ENCODE results near the gene TNIK. TPM values are rescaled to one million over a fixed set of nuclear protein-coding genes. Genes with fewer than 3 reads are reported as not detected.

The TNIK gene
- polyA plus RNA-seq, 1 of the 3 experiments (the other 2 are of a cell fraction) = 19.4 TPM

DNA sequence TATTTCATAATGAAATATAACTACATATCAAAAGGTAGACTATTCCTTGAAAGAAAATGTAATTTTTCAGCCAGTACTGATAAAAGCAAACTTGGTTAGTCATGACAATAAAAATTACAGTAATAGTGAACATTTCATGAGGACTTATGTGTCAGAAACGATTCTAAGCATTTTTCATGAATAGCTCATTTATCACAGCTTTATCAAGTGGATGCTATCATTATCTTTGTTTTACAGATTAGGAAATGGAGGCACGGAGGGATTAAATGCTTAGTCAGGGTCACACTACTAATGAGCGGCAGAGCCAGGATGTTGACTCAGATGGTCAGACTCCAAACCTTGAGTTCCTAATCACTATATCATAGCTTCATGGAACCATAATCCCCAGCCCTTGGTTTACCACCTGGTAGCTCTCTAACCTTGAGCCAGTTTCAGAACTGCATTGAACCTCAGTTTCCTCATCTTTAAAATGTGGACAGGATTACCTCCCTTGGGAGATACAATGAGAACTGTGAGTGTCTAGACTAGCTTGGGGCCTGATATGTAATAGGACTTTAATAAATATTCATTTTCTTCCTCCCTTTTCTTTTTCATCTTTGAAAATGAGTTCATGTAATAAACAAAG is 85.4 kb downstream of the TNIK start (continued):
- TF ChIP-seq NFIC (IDR thresholded peaks at IDR 0.05; ENCODE audit: borderline replicate concordance) (peak; percentile 65), TAF1 (IDR thresholded peaks at IDR 0.05; ENCODE audit: borderline replicate concordance, low read depth, low read length) (no peak), RCOR1 (IDR thresholded peaks at IDR 0.05; ENCODE audit: low read length) (no peak), MEF2A (IDR thresholded peaks at IDR 0.05; ENCODE audit: borderline replicate concordance, low read depth) (no peak), MXI1 (IDR thresholded peaks at IDR 0.05; ENCODE audit: low read depth, low read length) (no peak), RFX5 (IDR thresholded peaks at IDR 0.05; ENCODE audit: low read length) (no peak), EZH2phosphoT487 (IDR thresholded peaks at IDR 0.05; ENCODE audit: borderline replicate concordance, low read depth) (no peak), FOXM1 (IDR thresholded peaks at IDR 0.05; ENCODE audit: low read depth) (no peak; the same call in 1 of the 2 replicates), CHD2 (IDR thresholded peaks at IDR 0.05; ENCODE audit: low read length, partially characterized antibody) (no peak), ELF1 (IDR thresholded peaks at IDR 0.05) (no peak)
- TF ChIP-seq, protein P1, sequence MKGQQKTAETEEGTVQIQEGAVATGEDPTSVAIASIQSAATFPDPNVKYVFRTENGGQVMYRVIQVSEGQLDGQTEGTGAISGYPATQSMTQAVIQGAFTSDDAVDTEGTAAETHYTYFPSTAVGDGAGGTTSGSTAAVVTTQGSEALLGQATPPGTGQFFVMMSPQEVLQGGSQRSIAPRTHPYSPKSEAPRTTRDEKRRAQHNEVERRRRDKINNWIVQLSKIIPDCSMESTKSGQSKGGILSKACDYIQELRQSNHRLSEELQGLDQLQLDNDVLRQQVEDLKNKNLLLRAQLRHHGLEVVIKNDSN (IDR thresholded peaks at IDR 0.05; ENCODE audit: borderline replicate concordance, low read depth) = no peak

DNA sequence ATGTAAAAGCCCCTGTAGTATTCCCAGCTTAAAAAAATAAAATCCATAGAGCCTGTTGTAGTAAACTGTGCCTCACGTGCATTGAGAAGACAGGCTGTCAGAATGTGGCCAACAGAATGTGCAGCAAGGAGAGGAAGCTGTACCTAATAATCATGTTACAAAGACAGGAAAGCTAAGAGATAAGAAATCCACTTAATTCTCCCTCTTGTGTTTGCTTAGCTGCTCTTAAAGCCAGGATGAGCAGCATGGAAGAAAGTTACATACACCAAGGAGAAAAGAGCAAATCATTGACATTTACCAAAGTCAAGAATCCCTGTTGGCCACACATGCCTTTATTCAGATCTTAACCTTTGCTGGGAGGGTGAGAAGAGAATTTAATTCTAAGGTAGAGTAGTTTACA is 85.9 kb downstream of the TNIK start:
- Histone ChIP-seq H2AFZ (ENCODE audit: low read depth) (no peak overlapping the region), H3K9me2 (no peaks in the 10 kb centered on the region), H3K79me2 (ENCODE audit: insufficient read depth) (peaks cover 70% of the 10 kb centered on the region), H3K4me3 (ENCODE audit: low read depth in 2 of 2, low read length in 1 of 2) (no peak overlapping the region), H3K4me1 (ENCODE audit: control insufficient read depth in 1 of 2, insufficient read depth in 2 of 2, low read depth in 1 of 2, low read length in 1 of 2) (peaks cover 9 to 19% of the 10 kb centered on the region in 2 experiments), H4K20me1 (ENCODE audit: insufficient read depth) (no peaks in the 10 kb centered on the region), H3K9me3 (no peaks in the 10 kb centered on the region), H3K9ac (peak overlapping the region; percentile 16; the same call in 1 of the 2 replicates), H3K27ac (ENCODE audit: low read depth in 2 of 2, low read length in 1 of 2) (peak overlapping the region; percentile 39 to 78; a peak in 3 of 4 replicates), H3F3A (replicated peaks; ENCODE audit: insufficient read depth) (peaks cover 25% of the 10 kb centered on the region), H3K27me3 (ENCODE audit: insufficient read depth) (no peaks in the 10 kb centered on the region), H3K36me3 (replicated peaks in 1 of 2; ENCODE audit: control insufficient read depth in 1 of 2, insufficient read depth in 2 of 2, low read length in 1 of 2) (peaks cover 0 to 3% of the 10 kb centered on the region in 2 experiments), H3K4me2 (peak overlapping the region; percentile 30; the same call in 1 of the 2 replicates)
- ChIA-PET CTCF (interaction anchor here (1.1 to 1.3 kb wide), 2 partner anchors 14 to 413 kb away, joined by 3 to 4 read pairs; no protein-coding TSS in a partner anchor), POLR2A (no interaction called here)
- 16% methylated on average over 1 of the region's 1 CpG for WGBS (ENCODE audit: low lambda C conversion rate)
- TF ChIP-seq TEAD4 (IDR thresholded peaks at IDR 0.05; ENCODE audit: borderline replicate concordance, insufficient read depth) (no peak), MXI1 (IDR thresholded peaks at IDR 0.05; ENCODE audit: low read depth, low read length) (peak; percentile 69), YY1 (IDR thresholded peaks at IDR 0.05; ENCODE audit: low read depth) (no peak), SIN3A (IDR thresholded peaks at IDR 0.05; ENCODE audit: borderline replicate concordance, low read depth, low read length) (no peak), RAD21 (IDR thresholded peaks at IDR 0.05; ENCODE audit: low read length) (no peak), RFX5 (IDR thresholded peaks at IDR 0.05; ENCODE audit: low read length) (no peak), SMC3 (IDR thresholded peaks at IDR 0.05; ENCODE audit: low read depth, low read length) (no peak)
- TF ChIP-seq, protein P2, sequence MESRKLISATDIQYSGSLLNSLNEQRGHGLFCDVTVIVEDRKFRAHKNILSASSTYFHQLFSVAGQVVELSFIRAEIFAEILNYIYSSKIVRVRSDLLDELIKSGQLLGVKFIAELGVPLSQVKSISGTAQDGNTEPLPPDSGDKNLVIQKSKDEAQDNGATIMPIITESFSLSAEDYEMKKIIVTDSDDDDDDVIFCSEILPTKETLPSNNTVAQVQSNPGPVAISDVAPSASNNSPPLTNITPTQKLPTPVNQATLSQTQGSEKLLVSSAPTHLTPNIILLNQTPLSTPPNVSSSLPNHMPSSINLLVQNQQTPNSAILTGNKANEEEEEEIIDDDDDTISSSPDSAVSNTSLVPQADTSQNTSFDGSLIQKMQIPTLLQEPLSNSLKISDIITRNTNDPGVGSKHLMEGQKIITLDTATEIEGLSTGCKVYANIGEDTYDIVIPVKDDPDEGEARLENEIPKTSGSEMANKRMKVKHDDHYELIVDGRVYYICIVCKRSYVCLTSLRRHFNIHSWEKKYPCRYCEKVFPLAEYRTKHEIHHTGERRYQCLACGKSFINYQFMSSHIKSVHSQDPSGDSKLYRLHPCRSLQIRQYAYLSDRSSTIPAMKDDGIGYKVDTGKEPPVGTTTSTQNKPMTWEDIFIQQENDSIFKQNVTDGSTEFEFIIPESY (IDR thresholded peaks at IDR 0.05; ENCODE audit: borderline replicate concordance, low read depth) = no peak
- TF ChIP-seq, protein P3, sequence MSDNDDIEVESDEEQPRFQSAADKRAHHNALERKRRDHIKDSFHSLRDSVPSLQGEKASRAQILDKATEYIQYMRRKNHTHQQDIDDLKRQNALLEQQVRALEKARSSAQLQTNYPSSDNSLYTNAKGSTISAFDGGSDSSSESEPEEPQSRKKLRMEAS (IDR thresholded peaks at IDR 0.05; ENCODE audit: low read depth) = no peak; the same call in 1 of the 2 replicates
- DNase-seq = no peak
